Activated CD4-positive, alpha-beta T cell treated with anti-CD3 and anti-CD28 coated beads, Interleukin-2, amount 50 U/mL, for 48 hours (primary cell): ENCODE data around the gene PARD6B.
"Not testable (repeated sequence)": the region's sequence is repeated elsewhere in the genome, so short reads cannot be mapped to it uniquely, and the experiment has no call there.

ENCODE experiments used
- DNase-seq, 2 experiments: peaks; one replicate each; pipeline ENCODE4 v3.0.0-alpha.2; 2020

Gene PARD6B, protein sequence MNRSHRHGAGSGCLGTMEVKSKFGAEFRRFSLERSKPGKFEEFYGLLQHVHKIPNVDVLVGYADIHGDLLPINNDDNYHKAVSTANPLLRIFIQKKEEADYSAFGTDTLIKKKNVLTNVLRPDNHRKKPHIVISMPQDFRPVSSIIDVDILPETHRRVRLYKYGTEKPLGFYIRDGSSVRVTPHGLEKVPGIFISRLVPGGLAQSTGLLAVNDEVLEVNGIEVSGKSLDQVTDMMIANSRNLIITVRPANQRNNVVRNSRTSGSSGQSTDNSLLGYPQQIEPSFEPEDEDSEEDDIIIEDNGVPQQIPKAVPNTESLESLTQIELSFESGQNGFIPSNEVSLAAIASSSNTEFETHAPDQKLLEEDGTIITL

DNA sequence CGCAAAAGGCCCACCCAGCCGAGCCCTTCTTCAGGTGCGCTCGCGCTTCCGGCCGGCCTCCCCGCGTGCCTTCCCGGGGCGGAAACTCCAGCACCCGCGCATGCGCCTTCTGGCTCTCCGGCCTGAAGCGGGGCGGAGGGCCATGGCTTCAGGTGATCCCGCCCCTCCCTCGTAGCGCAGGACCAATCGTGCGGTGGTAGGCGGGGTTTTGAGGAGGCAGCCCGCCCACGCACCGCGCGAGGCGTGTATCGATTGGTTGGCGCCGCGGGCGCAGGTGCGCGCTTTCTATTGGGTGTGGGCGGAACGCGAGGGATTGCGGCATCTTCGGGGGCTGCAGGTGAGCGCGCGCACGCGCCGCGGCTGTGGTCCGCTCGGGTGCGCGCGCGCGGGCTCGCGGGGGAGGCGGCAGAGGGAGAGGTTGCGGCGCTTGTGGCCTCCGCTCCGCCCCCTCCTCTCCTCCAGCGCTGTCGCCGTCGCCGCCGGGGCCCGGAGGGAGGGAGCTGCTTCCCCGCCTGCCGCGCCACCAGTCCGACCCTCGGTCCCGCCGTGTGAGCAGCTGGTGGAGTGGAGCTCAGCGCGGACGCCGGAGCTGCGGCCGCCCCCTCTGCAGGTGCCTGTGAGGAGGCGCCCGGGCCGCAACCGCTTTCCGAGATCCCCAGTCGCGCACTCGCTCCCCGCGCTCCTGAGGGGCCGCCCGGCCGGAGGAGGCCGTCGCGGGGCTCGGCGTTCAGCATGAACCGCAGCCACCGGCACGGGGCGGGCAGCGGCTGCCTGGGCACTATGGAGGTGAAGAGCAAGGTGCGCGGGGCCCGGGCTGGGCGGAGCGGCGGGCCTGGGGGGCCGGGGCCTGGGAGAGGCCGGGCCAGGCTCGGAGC lies at the start of gene PARD6B:
PARD6B (plus strand) TSS at position 526 of the 875 bp plus-strand sequence; CDS start at position 733, 207 bp downstream.
- DNase-seq, result peak; percentile 99

DNA sequence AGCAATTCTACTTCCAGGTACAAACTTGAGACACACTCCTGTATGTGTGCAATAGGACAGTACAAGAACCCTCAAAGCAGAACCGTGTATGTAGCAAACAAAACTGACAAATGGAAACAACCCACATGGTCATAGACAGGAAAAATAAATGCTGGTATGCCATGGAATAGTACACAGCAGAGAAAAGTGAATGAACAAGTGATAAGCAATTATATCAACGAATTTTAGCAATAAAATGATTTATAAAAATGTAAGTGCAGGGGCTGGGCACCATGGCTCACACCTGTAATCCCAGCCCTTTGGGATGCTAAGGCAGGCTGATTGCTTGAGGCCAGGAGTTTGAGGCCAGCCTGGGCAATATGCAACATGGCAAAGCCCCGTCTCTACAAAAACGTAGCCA lies 49.3 kb upstream of the PARD6B start:
- no peak for DNase-seq

DNA sequence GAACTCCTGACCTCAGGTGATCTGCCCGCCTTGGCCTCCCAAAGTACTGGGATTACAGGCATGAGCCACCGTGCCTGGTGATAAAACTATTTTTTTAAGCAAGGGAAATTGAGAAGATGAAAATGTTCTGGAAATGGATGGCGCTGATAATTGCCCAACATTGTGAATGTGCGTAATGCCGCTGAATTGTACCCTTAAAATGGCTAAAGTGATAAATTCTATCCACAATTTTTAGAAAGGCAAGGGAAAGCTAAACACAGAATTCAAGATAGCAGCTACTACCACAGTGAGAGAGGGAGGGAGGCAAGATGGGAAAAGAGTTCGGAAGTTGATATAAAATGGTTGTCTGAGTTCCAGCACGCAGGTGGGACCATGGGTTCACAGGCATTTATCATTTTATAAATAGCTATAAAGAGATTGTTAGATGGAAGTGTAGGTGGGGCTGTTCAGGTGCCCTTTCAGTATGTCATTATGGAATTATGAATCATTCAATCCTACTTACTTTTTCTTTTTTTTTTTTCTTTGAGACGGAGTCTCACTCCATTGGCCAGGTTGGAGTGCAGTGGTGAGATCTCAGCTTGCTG lies 48.3 kb upstream of the PARD6B start:
- DNase-seq, result no peak

DNA sequence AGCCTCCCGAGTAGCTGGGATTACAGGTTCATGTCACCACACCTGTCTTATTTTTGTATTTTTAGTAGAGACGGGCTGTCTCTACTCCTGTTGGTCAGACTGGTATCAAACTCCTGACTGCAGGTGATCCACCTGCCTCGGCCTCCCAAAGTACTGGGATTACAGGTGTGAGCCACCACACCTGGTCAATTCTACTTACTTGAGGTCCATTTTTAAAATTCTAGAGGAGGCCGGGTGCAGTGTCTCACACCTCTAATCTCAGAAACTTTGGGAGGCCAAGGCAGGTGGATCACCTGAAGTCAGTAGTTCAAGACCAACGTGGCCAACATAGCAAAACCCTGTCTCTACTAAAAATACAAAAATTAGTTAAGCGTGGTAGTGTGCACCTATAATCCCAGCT lies 47.8 kb upstream of the PARD6B start:
- no peak for DNase-seq

DNA sequence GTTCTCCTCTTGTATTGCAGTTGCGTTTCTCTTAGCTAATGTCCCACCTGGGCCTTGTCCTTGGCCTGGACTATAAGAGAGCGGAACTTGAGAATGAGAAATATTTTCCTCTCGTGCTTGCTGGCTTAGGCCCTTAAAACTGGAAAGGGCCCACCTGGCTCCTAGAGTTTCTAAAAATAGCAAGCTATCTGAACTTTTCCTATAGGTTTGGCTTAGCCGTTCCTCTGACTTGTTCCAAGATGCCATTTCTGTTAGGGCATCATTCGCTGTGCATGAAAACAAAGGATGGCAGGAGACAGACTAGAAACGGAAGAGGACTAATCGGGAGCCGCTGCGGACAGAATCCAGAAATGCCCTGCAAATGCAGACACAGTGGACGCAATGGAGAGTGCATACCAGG lies 44.6 kb upstream of the PARD6B start:
- DNase-seq, result no peak

DNA sequence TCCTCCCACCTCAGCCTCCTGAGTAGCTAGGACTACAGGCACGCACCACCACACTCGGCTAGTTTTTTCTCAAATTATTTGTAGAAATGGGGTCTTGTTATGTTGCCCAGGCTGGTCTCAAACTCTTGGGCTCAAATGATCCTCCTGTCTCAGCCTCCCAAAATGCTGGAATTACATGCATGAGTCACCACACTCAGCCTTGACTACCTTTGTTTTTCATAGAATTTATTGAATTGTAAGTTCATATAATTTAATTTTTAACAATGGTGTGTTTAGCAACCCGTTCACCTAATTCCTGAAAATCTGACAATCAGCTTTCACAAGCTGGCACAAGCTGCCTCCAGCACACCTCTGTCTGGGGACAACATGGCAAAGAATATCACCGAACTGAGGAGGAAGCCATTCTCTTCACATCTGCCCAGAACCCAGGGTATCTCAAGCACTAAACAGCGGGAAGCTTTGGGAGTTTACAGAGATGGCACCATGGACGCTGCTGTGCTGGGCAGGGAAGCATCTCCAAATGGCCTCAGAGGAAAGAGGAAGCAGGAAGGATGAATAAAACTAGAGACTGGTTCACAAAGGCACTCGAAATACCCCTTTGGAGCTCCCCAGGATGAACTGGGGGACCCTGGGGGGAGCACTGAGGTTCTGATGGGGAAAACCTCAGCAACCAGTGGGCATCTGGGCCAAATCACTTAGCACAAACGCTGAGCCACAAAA lies 43.0 kb upstream of the PARD6B start:
- no peak for DNase-seq

DNA sequence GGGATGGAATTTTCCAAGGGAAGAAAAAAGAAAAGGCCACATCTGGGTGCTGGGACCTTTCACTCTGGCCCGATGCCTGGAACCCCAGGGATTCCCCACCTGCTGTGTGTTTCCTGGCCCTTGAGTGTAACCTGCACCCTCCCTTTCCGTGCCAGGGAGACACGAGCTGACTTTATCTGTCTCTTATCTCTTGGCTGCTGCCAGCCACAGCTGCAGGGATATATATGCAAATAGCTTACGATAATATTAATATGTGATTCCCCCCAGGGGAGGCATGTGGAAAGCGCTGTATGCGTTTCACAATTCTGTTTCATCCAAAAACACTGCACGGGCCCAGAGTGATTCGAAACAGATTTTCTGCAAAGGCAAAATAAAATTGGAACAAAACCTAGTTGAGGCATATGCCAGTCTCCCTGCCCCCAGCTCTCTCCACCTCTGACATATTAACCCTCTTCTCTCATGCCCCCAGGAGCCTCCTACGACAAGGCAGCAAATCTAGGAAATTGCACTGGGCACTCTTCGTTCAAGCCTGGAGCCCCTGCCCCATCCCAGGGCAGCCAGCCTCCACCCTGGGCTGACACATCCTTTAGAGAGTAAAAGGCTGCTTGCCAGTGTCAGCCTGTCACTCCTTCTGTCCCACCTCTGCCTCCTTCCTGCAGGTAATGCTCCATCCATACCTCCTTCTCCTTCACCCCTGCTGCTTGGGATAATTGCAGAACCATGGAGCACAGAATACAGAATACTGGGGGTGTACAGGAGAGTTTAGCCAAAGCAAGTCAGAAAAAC lies 41.3 kb upstream of the PARD6B start:
- no peak for DNase-seq

DNA sequence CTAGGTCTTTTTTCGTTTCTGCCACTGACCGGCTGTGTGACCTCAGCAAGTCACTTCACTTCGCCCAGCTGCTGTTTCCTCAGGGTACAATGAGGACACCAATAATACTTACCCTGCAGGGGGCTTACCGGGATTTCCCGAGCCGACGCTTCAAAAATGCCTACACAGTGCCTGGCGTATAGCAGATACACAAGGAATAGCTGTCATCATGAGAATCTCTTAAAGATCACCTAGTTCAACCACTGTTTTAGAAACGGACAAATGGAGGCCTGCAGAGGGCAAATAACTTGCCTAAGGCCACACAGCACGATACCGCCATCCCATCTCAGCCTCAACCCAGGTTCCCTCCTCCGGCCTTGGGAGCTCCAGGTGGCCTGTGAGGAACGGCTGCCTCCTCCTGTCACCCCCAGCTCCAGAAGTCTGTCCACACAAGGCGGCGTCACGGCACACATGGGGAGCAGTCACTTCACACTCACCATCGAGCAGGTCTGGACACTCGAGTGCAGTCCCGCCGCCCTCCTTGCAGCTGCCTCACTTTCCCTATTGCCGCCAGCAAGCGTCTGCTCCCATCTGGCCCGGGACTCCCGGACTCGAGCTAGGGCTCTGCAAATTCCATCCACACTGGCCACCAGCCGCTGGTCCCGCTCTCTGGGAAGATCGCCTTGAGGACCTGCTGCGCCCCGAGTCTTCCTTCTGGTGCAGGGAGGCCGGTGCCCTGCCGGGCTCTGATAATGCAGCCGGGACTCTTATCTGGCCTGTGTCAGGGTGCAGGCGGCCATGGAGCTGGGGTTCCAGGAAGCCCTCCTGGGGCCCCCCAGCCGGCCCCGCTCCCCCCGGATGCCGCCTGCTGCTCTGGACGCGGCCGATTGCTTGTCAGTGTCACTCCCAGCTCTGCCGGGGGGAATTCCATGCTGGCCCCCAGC lies 40.5 kb upstream of the PARD6B start, which contains the start of gene RIPOR3:
RIPOR3 (minus strand) TSS at position 893 of the 923 bp plus-strand sequence; CDS start at position 479, 414 bp downstream.
- peak in 1 of 2 experiments; percentile 6 for DNase-seq

DNA sequence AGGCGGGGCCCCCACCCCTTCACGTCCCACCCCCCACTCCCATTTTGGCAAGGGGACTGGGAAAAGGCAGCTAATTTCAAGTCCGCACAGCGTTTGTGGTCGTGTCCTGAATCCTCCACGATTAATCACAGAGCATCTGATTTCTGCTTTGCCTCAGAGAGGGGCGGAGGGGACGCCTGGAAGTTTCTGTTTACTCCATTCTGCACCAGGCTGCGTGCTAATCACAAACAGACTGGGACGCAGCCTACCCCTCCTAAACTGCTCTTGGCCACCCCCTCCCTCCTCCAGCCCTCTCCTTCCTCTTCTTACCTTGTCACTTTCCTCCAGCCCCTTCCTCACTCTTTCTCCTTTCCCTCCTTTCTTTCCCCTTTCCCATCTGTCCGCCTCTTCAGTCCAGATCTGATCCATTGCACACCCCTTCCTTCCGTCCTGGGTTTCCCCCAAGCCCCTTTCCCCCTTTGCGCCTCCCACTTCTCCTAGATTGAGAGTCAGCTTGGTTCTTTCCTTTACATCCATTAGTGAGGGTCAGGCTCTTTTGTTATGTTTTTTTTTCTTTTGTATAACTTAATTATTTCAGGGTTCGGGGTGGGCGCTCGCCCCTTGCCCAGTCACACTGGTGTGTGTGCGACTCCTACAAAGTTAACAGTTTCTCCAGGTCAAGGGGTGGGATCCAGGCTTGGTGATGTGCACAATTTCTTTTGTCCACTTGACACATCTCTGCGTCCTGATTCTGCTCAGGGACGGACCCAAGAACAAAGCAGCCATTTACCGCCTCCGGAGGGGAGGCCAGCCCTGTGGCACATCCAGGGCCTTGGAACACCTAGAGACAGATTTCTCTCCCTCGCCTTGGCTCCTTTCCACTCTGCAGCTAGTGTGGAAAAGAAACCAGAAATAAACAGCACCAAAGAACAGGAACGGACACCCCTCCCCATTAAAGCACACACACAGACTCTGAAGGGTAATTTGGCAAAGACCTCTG lies 39.5 kb upstream of the PARD6B start:
- no peak for DNase-seq

DNA sequence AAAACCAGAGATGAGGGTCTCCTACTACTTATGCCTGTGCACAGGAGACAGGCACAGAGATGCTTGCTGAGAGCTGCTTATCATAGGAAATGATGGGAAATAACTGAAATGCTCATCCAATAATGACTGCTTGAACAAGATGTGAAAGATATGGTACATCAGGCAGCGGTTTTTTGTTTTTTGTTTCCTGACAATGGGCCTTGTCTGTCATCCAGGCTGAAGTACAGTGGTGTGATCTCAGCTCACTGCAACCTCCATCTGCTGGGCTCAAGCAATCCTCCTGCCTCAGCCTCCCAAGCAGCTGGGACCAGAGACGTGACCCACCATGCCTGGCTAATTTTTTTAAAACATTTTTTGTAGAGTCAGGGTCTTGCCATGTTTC lies 38.8 kb upstream of the PARD6B start:
- DNase-seq, result no peak

DNA sequence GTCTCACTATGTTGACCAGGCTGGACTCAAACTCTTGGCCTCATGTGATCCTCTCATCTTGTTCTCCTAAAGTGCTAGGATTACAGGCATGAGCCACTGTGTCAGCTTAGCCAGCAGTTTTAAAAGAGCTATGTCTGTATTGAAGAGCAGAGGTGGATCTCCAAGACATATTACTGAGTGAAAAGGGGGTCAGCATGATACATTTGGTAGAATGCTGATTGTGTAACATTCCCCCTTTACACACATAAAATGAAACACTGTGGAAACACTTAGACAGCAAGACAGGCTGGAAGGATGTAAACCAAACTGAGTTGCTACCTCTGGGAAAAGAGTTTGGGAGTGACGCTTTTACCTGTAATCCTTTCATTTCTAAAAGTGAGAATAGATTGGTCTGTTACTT lies 38.4 kb upstream of the PARD6B start:
- no peak for DNase-seq

DNA sequence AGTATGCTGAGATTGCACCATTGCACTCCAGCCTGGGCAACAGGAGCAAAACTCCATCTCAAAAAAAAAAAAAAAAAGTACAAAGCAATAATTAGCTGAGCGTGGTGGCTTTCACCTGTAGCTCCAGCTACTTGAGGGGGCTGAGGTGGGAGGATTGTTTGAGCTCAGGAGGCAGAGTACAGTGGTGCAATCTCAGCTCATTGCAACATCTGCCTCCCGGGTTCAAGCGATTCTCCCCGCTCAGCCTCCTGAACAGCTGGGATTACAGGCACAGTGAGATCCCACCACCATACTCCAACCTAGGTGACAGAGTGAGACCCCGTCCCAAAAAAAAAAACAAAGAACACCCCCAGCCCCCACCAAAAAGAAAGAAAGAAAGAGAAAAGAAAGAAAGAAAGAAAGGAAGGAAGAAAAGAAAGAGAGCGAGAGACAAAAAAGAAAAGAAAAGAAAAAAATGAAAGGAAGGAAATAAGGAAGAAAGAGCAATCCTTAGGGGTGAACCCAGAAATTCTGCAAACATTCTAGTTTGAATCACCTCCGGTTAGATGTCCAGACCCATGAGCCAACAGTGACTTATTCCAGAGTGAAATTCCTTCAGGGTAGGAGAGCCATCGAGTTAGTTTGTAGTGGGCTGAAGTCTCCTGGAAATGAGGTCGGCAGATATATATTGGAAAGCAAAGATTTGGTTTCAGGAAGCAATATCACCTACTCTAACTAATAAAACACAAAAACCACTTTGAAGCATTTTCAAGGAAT lies 36.8 kb upstream of the PARD6B start:
- no peak for DNase-seq

DNA sequence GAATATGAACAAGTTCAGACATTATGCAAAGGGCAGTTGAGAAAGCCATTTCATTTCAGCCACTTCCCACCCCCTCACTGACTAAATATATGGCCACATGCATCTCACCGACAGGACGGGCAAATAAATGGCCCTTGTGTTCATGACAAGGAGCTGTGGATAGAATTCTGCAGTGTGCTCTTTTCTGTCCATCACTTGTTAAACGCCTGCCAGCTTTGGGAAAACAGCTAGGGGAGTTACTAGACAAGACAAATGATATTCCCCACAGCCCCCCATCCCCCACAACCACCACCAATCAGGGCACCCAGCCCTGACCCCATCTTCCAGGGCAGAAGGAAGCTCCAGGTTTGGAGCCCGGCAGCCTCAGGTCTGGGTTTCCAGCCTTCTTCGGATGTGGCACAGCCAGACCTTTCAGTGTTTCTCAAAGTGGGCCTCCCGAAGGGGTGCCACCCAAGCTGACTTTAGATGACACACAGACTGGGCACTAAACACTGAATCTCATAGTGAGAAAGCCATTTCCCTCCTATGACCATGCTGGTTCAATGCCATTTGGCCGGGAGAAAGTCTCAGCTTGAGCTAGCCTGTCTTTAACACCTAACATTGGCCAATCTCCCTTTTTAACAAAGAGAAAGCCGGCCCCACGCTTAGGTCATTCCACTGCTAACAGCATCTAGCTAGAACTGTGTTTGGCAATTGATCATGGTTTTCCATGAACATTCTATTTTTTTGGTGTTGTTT lies 36.1 kb upstream of the PARD6B start:
- no peak for DNase-seq

DNA sequence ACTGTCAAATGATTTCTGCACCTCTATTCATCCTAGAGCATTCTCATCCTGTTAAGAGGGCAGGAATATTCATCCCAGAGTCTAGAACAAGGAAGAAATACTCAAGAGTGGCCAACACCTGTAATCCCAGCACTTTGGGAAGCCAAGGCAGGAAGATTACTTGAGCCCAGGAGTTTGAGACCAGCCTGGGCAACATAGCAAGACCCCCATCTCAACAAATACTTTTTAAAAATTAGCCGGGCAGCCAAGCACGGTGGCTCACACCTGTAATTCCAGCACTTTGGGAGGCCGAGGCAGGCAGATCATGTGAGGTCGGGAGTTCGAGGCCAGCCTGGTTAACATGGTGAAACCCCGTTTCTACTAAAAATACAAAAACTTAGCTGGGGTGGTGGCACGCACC lies 33.1 kb upstream of the PARD6B start:
- DNase-seq, result not testable (repeated sequence)

DNA sequence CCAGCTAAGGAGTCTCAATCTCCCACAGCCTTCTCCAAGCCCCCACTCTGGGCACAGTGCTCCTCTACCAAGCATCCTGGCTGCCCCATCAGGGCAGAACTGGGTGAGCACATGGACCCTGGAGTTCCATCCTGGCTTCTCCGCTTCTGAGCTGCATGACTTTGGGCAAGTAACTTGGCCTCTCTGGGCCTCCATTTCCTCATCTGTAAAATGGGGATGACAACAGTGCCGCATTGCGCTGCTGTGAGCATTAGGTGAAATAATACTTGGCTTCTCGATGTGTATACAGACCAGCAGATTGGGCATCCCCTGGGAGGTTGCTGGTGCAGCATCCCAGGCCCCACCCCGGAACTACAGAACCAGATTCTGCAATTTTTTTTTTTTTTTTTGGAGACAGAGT lies 31.7 kb upstream of the PARD6B start:
- DNase-seq, result no peak

DNA sequence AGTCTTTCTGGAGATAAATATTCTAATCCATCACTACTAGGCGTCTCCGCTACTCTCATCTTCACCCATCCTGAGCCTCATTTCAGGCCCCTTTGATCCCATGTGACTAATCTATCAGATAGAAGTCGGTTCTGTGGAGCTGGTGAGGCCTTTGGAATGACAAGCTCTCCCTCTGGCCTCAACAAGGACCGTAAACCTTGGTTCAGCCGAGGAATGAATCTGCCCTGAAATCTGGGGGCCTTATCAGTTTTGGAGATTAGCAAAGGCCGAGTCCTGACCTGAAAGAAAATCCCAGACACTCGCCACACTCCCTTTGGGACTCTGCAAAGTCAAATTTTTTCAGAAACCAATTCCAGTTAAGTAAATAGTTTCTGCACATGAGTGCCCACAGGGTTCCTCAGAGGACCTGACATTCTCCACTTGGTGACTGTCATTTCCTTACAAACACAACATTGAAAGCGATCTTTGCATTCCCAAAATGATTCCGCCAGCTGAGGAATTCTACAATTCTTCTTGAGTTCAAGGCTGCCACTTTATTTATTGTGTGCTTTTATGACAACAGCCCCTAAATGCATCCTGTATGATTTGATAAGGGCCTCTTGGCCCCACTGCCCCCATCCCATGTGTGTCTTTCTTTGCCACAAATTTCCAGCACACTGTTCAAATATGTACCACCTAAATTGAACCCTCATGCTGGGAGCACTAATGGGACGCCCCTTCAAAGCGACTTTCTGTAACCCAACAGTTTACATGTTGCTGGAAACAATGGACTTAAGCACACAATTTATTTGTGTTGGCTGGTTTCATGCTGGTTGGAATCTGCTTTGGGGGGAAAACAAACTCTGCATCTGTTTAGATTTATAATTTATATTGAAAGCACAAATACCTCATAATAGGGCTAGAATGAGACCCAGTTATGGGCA lies 30.1 kb upstream of the PARD6B start:
- DNase-seq, result no peak
